ENCODE results near the gene DCDC2.

DNA sequence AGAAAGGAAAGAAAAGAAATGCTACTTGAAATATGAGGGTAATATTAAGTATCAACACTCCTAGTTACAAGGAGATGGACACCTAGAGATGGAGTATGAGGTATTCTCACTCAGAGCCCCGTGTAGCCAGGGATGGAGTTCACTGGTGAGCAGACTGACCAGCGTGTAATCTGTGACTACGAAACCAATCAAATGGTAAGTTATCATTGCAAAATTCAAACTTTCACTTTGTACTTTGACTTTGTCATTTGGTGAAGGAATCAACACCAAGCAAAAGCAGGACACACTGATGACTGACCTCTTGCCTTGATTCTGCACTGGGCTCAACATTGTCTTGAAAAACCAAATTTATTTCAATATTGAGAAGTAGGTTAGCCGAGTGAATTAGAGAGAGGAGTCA lies 51.8 kb downstream of the DCDC2 start:
- TF ChIP-seq CTCF (IDR thresholded peaks at IDR 0.05; ENCODE audit: insufficient read depth, low read depth, low read length) (no peak), EZH2 (IDR thresholded peaks at IDR 0.05; ENCODE audit: insufficient read depth, low read length) (no peak)
